ENCODE results near the gene NARS2.

DNA sequence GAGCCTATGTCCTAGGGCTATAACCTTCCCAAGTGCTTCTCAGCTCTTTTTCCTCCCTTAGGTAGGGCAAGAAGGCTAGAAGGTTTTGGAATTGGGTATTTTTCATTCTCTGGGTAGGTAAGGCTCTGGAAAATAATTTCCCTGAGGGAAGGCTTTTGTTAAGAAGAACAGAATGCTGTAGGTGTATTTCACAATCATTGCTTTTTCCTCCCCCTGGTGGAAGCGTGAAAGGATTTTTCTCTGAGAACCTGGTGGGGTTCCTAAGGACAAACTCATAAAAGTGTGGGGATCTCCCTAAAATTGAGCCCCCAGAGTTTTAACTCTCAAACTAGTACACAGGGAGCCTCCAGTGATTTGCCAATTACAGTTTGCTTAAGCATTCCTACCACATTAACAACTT, 41.1 kb upstream of the NARS2 start:
- TF ChIP-seq, protein P1, sequence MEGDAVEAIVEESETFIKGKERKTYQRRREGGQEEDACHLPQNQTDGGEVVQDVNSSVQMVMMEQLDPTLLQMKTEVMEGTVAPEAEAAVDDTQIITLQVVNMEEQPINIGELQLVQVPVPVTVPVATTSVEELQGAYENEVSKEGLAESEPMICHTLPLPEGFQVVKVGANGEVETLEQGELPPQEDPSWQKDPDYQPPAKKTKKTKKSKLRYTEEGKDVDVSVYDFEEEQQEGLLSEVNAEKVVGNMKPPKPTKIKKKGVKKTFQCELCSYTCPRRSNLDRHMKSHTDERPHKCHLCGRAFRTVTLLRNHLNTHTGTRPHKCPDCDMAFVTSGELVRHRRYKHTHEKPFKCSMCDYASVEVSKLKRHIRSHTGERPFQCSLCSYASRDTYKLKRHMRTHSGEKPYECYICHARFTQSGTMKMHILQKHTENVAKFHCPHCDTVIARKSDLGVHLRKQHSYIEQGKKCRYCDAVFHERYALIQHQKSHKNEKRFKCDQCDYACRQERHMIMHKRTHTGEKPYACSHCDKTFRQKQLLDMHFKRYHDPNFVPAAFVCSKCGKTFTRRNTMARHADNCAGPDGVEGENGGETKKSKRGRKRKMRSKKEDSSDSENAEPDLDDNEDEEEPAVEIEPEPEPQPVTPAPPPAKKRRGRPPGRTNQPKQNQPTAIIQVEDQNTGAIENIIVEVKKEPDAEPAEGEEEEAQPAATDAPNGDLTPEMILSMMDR (conservative IDR thresholded peaks at IDR 0.05 in 1 of 2, IDR thresholded peaks at IDR 0.05 in 1 of 2; ENCODE audit: low read depth in 1 of 2, low read length in 2 of 2) = no peak
- no peak for TF ChIP-seq EZH2 (IDR thresholded peaks at IDR 0.05; ENCODE audit: low read length, missing control alignments)

Measured in fibroblast of lung (primary cell).